Epithelial cell of prostate (primary cell): ENCODE measurements around the gene DACH1.

Source experiments
- DNase-seq: peaks from one replicate; pipeline ENCODE4 v3.0.0-alpha.2; 2011; ENCODE audit warnings: low read depth, low spot score
- H3K27ac ChIP-seq: fragments of 450-650 bp; 2 replicates; pipeline ENCODE4 v1.5.1; 2017; ENCODE audit warnings: mild to moderate bottlenecking

The DACH1 gene

GRCh38 chr13:71516521-71516920, 350.5 kb downstream of the DACH1 start:
- no peak overlapping the region for H3K27ac ChIP-seq
- DNase-seq = no peak

- H3K27ac ChIP-seq = no peak overlapping the region
- no peak for DNase-seq
These were observed 351.3 kb downstream of the DACH1 start for GRCh38 chr13:71515744-71516038.

GRCh38 chr13:71514900-71515743, 351.9 kb downstream of the DACH1 start:
- H3K27ac ChIP-seq = no peak overlapping the region
- no peak for DNase-seq

- DNase-seq = no peak
- no peak overlapping the region for H3K27ac ChIP-seq
These were observed 353.5 kb downstream of the DACH1 start for GRCh38 chr13:71513411-71514033.

- DNase-seq = no peak
These were observed 363.2 kb downstream of the DACH1 start for GRCh38 chr13:71503781-71504180.

GRCh38 chr13:71499944-71500514, 367.0 kb downstream of the DACH1 start:
- DNase-seq = no peak
- H3K27ac ChIP-seq = no peak overlapping the region

More at GRCh38 chr13:71503781-71504180, 363.2 kb downstream of the DACH1 start:
- H3K27ac ChIP-seq = no peak overlapping the region

- no peak overlapping the region for H3K27ac ChIP-seq
- no peak for DNase-seq
These were observed 367.8 kb downstream of the DACH1 start for GRCh38 chr13:71499235-71499634.

GRCh38 chr13:71493189-71493588, 373.8 kb downstream of the DACH1 start:
- DNase-seq = no peak
- no peak overlapping the region for H3K27ac ChIP-seq

GRCh38 chr13:71492346-71492871, 374.6 kb downstream of the DACH1 start:
- DNase-seq = no peak
- no peak overlapping the region for H3K27ac ChIP-seq

GRCh38 chr13:71491010-71491409, 376.0 kb downstream of the DACH1 start:
- H3K27ac ChIP-seq = no peak overlapping the region
- DNase-seq = no peak

GRCh38 chr13:71489041-71489440, 378.0 kb downstream of the DACH1 start:
- H3K27ac ChIP-seq = no peak overlapping the region
- DNase-seq = no peak

GRCh38 chr13:71488201-71488600, 378.8 kb downstream of the DACH1 start:
- DNase-seq = no peak

GRCh38 chr13:71485913-71486312, 381.1 kb downstream of the DACH1 start:
- no peak overlapping the region for H3K27ac ChIP-seq
- no peak for DNase-seq

More at GRCh38 chr13:71488201-71488600, 378.8 kb downstream of the DACH1 start:
- no peak overlapping the region for H3K27ac ChIP-seq

GRCh38 chr13:71483733-71484132, 383.3 kb downstream of the DACH1 start:
- no peak for DNase-seq
- no peak overlapping the region for H3K27ac ChIP-seq

- H3K27ac ChIP-seq = no peak overlapping the region
- DNase-seq = no peak
These were observed 385.5 kb downstream of the DACH1 start for GRCh38 chr13:71481501-71481900.

GRCh38 chr13:71481046-71481445, 386.0 kb downstream of the DACH1 start:
- no peak overlapping the region for H3K27ac ChIP-seq

GRCh38 chr13:71477735-71478134, 389.3 kb downstream of the DACH1 start:
- H3K27ac ChIP-seq = no peak overlapping the region
- no peak for DNase-seq

More at GRCh38 chr13:71481046-71481445, 386.0 kb downstream of the DACH1 start:
- no peak for DNase-seq

- DNase-seq = no peak
- H3K27ac ChIP-seq = no peak overlapping the region
These were observed 392.1 kb downstream of the DACH1 start for GRCh38 chr13:71474936-71475335.

- DNase-seq = no peak
- no peak overlapping the region for H3K27ac ChIP-seq
These were observed 397.4 kb downstream of the DACH1 start for GRCh38 chr13:71469626-71470025.

GRCh38 chr13:71464686-71465085, 402.3 kb downstream of the DACH1 start:
- H3K27ac ChIP-seq = no peak overlapping the region

GRCh38 chr13:71461892-71462291, 405.1 kb downstream of the DACH1 start:
- no peak for DNase-seq
- H3K27ac ChIP-seq = no peak overlapping the region

More at GRCh38 chr13:71464686-71465085, 402.3 kb downstream of the DACH1 start:
- no peak for DNase-seq
